SHP77 treated with DMSO at 0.1 percent for 48 hours (cell line): ENCODE measurements around the gene ZNF492.
"Not testable (repeated sequence)": the region's sequence is repeated elsewhere in the genome, so short reads cannot be mapped to it uniquely, and the experiment has no call there.

Source experiments
- DNase-seq: peaks from one replicate; lab custom pipeline; 2025; lab: John Stamatoyannopoulos, UW

The ZNF492 gene

GRCh38 chr19:22617614-22618320 is 16.4 kb upstream of the ZNF492 start:
- no peak for DNase-seq

DNA sequence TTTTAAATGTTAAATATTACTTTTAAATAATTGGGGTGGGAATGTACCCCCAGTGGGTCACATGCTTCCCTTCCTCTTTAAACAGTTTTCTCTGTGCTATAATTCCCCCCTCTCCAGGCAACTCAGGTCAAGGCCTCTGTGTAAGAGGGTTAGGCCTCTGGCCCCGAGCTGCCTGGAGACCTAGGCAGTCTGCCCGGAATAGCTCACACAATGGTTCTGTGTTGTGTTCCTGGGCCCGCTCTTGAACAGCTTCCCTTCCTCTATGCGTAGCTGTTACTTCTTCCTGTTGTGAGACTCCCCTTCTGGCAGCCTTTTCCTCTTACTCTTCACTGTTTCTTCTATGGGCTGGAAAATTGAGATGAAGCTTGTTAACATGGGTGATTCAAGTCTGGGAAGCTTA is 14.8 kb upstream of the ZNF492 start:
- DNase-seq: no peak

GRCh38 chr19:22619932-22620331 is 14.2 kb upstream of the ZNF492 start:
- DNase-seq: no peak

- no peak for DNase-seq
Observed at GRCh38 chr19:22620401-22620800, 13.7 kb upstream of the ZNF492 start.

DNA sequence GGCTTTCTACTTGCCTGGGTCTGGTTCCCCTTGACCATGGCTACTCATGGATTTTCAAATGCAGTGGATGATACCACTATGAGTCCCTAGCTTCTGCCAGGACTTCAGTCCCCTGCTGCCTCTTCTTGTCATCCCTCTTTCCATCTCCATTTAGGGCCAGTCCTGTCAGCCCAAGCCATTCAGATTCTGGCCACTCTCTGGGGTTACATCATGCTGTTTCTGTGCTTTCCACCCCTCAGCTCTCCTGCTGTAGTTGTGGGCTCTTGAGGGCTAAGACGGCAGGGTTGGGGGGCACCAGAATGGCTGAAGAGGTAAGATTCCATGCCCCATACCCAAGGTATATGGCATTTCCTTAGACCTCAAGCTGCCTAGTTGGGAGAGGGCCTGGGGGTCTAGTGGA is 13.2 kb upstream of the ZNF492 start:
- DNase-seq: no peak

GRCh38 chr19:22622020-22622419 is 12.1 kb upstream of the ZNF492 start:
- DNase-seq: no peak

DNA sequence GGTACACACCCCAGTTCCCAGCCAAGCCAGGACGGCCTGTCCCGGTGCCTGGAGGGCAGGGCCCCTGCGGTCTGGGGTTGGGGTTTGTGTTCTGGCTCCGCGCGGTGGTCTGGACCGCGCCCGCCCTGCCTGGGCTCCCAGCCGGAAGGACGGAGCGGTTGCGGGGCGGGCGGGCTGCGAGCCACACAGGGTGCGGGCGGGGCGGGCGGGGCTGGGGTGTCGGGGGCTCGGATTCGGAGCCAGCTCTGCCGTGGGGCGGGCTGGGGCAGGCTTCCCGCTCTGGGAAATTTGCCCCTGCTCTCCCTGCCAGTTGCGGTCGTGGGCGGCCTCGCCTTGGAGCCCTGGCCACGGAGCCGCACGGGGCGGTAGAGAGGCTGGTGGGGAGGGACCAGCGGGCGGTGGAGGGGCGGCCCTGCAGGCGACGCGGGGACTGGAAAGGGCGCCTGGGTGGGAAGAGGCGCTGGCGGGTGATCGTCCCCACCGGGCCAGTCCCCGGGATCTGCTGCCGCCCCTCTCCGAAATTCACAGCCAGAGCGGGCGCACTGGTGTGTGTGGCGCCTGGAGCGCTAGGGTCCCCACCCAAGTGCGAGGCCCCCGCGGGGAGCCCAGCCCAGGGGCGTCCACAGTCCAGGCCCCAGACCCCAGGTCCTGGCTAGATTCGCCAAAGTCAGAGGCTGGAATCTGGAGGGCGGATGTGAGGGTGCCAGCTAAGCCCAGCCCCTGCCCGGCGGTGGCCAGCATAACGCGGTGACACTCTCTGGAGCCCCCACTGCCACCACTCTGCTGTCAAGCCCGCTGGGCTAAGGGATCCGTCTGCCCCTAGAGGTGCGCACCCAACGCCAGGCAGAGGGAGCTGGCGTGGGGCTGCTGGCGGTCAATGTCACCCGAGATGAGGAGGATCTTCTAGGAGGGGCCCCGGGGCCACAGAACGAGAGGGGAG is 11.0 kb upstream of the ZNF492 start:
- no peak for DNase-seq

DNA sequence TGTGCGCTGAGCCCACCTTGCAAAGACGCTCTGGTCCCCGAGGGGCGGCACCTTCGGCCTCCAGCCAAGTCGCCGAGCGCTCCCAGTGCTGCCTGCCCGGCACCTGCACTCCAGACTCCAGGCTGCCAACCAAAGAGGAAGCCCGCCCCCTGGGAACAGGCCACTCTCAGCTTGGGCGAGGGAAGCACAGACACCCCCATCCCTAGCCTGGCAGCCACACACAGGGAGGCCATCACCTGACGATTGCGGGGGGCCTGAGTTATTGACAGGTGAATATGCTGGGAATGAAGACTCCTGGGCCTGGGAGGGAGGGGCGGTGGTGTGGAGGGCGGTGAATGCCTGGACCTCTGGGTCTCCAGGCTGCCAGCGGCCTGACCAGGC is 10.3 kb upstream of the ZNF492 start:
- DNase-seq: no peak

DNA sequence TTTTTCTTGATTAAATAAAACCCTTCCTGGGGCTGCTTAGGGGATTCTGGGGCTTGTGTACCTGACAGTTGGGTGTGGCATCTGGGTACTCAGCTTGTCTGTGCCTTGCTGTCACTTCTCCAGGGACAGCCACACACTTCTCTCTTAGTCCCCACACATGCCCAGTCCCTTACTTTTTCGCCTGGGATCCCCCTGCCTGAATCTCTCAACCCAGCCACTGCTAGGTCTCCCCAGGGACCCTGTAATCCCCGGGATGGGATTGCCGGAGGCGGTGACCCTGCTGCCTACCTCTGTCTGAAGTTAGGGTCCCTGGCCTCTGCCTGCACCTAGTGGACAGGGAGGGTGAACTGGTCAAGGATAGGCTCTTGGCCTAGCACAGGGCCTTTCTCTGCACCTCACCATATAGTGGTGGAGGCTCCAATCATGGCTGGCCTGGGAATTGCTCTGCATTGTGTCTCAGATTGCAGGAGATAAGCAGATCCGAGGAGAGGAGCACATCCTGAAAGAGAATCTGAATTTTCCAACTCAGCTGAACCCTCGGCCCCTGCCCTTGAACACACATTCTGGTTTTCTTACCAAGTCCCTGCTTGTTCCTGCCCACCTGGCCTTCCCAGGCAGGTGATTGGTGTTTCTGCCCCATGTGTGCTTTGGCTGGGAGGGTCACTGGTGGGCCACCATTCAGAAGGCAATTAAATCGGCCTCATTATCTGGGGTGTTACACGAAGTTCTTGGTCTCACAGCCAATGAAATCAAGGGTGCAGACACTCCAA is 8.7 kb upstream of the ZNF492 start:
- no peak for DNase-seq

- DNase-seq: no peak
Observed at GRCh38 chr19:22627526-22627925, 6.6 kb upstream of the ZNF492 start.

- no peak for DNase-seq
Observed at GRCh38 chr19:22628401-22628800, 5.7 kb upstream of the ZNF492 start.

- DNase-seq: no peak
Observed at GRCh38 chr19:22634450-22634827, 315 bp downstream of the ZNF492 start.

GRCh38 chr19:22685493-22685892 is 51.4 kb downstream of the ZNF492 start:
- not testable (repeated sequence) for DNase-seq

GRCh38 chr19:22702661-22703060 is 68.5 kb downstream of the ZNF492 start:
- DNase-seq: not testable (repeated sequence)

DNA sequence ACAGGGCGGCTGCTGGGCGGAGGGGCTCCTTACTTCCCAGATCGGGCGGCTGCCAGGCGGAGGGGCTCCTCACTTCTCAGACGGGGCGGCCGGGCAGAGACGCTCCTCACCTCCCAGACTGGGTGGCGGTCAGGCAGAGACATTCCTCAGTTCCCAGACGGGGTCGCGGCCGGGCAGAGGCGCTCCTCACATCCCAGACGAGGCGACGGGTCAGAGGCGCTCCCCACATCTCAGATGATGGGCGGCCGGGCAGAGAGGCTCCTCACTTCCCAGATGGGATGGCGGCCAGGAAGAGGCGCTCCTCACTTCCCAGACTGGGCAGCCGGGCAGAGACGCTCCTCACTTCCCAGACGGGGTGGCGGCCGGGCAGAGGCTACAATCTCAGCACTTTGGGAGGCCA is 69.0 kb downstream of the ZNF492 start:
- DNase-seq: not testable (repeated sequence)

DNA sequence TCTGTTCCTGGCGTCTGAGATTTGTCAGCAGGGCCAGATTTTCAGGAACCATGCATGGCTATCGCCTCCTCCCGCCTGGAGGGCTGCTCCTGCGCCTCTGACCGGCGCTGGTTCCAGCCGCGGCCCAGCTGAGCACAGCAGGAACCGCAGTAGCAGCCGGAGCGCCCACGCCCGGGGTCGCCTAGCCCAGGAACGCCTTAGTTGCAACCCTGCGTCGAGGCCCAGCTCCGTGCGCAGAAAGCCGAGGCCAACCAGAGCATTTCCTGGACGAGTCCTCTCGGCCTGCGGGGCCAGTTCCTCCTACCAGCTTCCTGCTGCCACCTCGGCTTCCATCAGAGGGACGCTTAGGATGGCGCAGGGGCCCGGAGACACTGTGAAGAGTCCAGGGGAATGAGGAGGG is 74.9 kb downstream of the ZNF492 start:
- DNase-seq: no peak
